HG03460 (cell line): ENCODE results near the gene RARS2.

Experiments used
- ATAC-seq: cut with Tn5 transposase; IDR thresholded peaks from one replicate; pipeline ENCODE4 v1.9.1; 2021; ENCODE audit not compliant: unreplicated experiment

Gene RARS2

GRCh38 chr6:87574237-87574804 is 15.5 kb downstream of the RARS2 start:
- no peak for ATAC-seq

DNA sequence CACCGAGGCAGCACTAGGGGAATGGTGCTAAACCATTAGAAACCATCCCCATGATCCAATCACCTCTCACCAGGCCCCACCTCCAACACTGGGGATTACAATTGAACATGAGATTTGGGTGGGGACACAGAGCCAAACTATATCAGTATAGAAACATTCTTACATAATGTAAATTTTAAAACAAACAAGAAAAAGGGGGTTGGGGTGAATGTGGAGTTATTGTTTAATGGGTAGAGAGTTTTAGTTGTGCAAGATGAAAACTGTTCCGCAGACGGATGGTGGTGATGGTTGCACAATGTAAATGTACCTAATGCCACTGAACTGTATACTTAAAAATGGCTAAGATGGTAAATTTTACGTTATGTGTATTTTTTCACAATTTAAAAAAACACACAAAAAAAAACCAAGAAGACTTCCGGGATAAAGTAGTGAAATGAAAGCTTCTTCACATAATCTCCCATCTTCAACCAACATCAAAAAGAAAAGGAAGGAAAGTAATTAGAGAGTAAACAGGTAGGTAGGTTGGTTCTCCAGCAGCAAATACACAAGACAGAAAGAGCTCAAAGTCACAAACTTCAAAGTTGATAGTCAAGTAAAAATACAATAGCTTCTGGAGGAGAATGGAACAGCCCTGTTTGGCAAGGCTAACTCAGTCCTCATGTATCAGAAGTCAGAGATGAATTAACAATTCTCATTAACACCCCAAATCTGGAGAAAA is 16.3 kb downstream of the RARS2 start:
- no peak for ATAC-seq

- ATAC-seq = no peak
These were observed 16.9 kb downstream of the RARS2 start for GRCh38 chr6:87572883-87573282.

DNA sequence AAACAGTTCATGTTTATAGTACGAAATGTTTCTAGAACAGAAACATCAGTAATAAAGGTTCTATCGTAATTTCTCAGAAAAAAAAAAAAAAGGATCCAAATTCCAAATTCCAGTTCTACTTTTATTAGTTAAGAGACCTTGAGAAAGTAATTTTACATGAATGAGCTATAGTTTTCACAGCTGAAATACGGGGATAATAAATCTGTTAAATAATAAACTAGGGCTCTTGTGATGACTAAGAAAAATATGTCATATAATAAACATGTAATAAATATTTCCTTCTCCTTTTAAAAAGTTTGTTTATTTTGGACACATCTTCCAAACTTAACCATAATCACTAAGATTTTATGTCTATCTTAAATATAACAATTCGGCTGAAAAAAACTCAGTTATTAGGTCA is 17.8 kb downstream of the RARS2 start:
- ATAC-seq = no peak

GRCh38 chr6:87561017-87561416 is 28.8 kb downstream of the RARS2 start:
- no peak for ATAC-seq

- no peak for ATAC-seq
These were observed 31.3 kb downstream of the RARS2 start for GRCh38 chr6:87558446-87558845.

DNA sequence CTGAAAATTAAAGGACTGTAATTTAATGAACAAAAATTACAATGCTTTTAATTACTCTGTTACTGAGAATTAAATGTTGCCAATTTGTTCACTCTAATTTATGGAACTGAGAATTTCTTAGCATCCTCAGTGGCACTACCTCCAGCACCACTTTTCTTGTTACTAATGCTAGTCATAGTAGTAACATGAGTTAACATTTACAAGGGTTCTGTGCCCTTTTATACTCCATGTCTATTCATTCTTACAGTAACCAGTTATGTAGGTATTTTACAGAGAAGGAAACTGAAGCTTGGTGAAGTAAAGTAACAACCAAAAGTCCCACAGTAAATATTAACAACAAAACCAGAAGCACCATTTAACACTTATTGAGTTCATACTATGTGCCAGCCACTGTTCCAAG is 34.3 kb downstream of the RARS2 start:
- ATAC-seq = no peak

- ATAC-seq = no peak
These were observed 36.5 kb downstream of the RARS2 start for GRCh38 chr6:87553159-87553765.

GRCh38 chr6:87551799-87552198 is 38.0 kb downstream of the RARS2 start:
- no peak for ATAC-seq

GRCh38 chr6:87544474-87544735 is 45.4 kb downstream of the RARS2 start:
- no peak for ATAC-seq

- ATAC-seq = no peak
These were observed 45.9 kb downstream of the RARS2 start for GRCh38 chr6:87543696-87544473.

GRCh38 chr6:87541744-87542143 is 48.0 kb downstream of the RARS2 start:
- no peak for ATAC-seq

DNA sequence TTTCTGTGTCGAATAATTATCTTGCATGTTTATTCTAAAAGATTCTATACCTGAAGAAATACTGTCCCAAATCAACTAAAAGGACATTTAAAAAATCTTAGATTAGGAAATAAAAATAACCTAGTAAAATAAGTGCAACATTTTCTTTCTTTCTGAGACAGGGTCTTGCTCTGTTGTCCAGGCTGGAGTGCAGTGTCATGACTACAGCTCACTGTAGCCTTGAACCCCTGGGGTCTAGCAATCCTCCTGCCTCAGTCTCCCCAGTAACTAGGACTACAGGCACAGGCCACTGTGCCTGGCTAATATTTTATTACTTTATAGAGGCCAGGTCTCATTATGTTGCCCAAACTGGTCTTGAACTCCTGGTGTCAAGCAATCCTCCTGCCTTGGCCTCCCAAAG is 48.7 kb downstream of the RARS2 start:
- ATAC-seq = no peak

- no peak for ATAC-seq
These were observed 49.2 kb downstream of the RARS2 start for GRCh38 chr6:87540539-87540938.

DNA sequence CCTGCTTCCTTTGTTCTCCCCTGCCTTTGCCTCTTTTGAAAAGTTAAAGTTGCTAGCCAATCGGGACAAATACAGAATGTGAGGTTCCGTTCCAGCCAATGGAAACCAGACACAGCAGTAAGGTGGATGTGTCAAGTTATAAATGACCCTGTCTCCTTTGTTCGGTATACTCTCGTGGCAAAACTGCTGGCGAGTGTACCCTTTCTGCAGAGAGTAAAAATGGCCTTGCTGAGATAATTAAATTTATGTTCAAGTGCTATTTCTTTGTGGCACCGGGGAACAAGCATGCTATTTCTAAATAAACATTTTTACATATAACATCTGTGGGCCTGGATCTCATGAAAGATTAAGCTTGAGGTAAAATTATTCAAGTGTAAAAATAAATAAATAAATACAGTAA is 50.2 kb downstream of the RARS2 start:
- ATAC-seq = no peak

DNA sequence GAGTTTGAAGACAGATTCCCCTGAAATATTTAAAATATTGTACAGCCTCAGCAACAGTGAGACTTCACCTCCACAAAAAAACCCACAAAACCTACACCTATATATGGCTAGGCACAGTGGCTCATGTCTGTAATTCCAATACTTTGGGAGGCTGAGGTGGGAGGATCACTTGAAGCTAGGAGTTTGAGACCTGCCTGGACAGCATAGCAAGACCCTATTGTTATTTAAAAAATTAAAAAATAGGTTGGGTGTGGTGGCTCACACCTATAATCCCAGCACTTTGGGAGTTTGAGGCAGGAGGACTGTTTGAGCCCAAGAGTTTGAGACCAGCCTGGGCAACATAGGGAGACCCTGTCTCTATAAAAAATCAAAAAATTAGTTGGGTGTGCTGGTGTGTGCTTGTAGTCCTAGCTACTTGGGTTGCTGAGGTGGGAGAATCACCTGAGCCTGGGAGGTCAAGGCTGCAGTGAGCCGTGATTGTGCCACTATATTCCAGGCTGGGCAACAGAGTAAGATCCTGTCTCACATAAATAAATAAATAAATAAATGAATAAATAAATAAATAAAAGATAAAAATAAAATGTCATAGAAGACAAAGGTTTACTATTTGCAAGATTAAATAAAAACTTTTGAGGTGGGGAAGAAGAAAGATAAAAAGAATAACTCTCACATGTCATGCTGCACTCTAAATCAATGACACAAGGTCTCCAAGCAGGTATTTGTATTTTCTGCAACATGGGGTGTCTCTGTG is 51.1 kb downstream of the RARS2 start:
- ATAC-seq = no peak

DNA sequence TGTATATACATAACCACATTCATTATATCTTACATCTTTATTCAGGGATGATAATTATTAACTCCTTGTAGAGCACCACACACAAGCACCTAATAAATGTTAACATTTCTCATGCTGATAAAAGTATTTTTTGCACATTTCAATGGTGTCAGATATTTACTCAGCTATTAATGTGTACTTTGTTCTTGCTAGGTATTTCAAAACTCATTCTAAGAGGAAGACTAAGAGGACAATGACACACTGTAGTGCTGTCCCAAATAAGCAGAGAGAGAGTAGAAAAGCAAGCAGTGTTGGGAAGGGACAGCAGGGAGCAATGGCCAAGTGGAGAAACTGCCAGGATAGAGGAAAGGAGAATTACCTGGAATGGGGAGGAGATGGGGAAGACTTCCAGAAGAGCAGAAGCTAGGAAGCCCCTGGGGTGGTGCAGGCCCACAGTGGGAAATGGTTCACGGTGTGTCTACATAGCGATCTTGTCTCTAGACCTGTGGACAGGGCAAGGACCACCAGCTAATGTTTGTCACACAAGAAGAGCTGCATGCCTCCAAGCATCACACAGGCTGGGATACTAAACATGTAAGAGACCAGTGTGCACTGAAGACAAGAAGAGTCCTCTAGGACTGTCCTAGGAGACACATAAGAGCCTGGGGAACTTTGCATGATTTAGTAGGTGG is 55.3 kb downstream of the RARS2 start:
- ATAC-seq = no peak

DNA sequence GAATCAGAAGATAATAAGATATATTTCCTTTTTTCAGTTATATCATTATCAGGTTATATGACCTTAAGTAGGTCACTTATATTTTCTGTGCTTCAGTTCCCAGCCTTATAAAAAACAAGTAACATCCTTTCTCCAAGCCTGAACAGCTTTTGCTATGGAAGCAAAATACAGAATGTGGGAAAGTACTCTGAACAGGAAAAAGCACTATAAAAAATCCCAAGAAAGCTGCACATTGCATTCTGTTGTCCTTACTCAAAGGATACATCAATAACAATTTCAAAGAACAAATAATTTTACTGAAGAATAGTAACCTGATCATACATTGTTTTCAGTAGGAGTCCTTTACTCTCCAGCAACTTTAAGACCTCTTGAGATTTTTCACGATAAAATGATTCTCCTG is 60.6 kb downstream of the RARS2 start:
- ATAC-seq = no peak

- no peak for ATAC-seq
These were observed 67.1 kb downstream of the RARS2 start for GRCh38 chr6:87522686-87523085.

DNA sequence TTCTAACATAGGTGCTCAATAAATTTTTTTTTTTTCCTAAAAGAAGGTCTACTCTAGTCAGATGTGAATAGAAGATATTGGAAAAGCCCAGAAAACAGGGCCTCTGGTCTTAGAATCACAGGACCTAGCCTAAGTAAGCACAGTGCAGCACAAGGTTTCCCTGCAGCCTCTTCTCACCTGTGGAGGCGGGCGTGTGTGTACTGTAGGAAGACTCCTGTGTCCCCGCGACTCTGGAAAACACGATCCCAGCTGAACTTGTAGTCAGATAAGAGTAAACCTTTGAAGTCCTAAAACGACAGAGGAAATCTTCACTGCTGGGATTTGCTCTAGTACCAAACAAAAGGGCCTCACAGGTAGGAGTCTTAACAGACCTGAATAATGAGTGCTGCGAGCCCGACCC is 71.3 kb downstream of the RARS2 start:
- ATAC-seq = no peak

DNA sequence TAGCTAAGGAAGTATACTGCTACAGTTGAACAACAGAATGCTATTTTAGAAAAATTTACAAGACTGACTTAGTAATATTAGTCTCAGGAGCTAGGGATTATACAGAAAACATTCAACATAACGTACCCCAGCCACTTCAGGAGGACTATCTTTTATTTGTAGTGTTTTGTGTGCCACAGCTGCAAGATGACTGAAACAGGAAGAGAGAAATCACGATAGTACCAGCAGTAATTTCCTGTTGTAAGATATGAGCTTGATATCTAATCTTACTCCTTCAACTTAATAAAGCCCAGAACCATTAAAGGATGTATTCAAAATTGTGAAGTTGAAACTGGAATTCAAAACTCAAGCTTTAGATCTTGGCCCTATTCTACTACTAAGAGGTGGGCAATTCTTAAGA is 75.0 kb downstream of the RARS2 start:
- ATAC-seq = no peak
